GM19193 (cell line): ENCODE data around the gene DESI2.

Source experiments
- POLR2A ChIP-seq: IDR thresholded peaks from 4 replicates; pipeline ENCODE4 v1.6.1; 2011; ENCODE audit not compliant: insufficient read depth, insufficient read length; ENCODE audit errors: extremely low read depth

Gene DESI2

DNA sequence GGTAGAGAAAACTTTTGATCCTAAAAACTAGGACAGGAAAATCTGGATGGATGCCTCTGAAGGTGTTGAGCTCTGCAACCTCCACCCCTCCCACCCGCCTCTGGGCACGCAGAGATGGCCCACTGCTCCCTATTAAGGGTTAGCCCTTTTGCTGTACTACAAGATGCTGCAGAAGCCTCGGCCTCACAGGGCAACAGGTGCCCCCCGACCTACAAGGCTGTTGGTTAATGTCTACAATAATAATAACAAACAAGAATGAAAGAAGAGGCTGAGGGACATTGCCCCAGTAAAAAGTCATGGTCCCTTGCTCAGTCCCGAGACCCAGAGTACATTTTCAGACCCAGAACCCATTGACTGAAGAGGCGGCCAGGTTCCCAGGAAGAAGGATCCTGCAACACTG is 7.5 kb upstream of the DESI2 start:
- no peak for TF ChIP-seq POLR2A

GRCh38 chr1:244645890-244646289 is 7.0 kb upstream of the DESI2 start:
- no peak for TF ChIP-seq POLR2A

DNA sequence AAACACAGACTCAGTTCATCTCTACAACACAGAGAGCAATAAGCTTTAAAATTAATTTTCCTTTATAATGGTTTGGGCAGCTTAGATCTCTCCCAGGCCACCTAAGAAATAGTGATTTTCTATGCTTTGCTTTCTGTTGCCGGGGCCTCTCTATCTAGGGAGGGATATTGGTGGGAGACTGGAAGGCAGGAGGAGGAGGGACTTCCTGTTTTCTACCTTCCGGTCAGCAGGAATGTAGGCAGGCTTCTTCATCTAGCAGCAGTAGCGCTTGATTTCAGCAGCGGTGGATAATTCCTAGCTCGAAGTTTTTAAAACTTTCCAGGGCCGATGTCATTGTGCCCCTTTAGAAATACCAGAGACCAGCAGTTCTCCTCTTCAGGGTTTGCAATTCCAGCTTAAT is 5.1 kb upstream of the DESI2 start:
- no peak for TF ChIP-seq POLR2A

- TF ChIP-seq POLR2A = no peak
These were observed 837 bp upstream of the DESI2 start for GRCh38 chr1:244651956-244652622.

GRCh38 chr1:244653439-244654107 is 647 bp downstream of the DESI2 start:
- no peak for TF ChIP-seq POLR2A

- TF ChIP-seq POLR2A = no peak
These were observed 1.4 kb downstream of the DESI2 start for GRCh38 chr1:244654108-244655038.

DNA sequence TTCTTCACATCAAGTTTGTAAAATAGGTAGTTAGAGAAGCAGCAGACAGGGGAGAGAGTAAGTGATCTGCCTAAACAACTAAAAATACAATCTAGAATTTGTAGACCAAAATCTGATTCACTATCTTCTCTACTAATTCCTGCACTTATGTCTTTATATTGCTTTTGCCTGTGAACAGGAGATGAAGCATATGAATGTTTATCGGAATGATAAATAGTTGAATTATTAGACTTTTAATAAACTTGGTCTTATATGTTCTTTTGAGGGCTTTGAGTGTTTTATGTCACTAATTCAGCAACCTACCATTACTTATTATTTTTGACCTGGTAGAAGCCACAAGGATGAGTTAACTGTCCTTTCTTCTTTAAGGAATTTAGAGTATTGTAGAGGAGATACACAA is 2.3 kb downstream of the DESI2 start:
- no peak for TF ChIP-seq POLR2A

GRCh38 chr1:244657421-244657820 is 4.5 kb downstream of the DESI2 start:
- TF ChIP-seq POLR2A = no peak

- no peak for TF ChIP-seq POLR2A
These were observed 6.8 kb downstream of the DESI2 start for GRCh38 chr1:244659694-244660093.

- TF ChIP-seq POLR2A = no peak
These were observed 7.7 kb downstream of the DESI2 start for GRCh38 chr1:244660595-244660994.

- TF ChIP-seq POLR2A = no peak
These were observed 9.7 kb downstream of the DESI2 start for GRCh38 chr1:244662599-244662998.

- no peak for TF ChIP-seq POLR2A
These were observed 11.4 kb downstream of the DESI2 start for GRCh38 chr1:244664353-244664752.

- TF ChIP-seq POLR2A = no peak
These were observed 12.9 kb downstream of the DESI2 start for GRCh38 chr1:244665771-244666217.

GRCh38 chr1:244667797-244668196 is 14.9 kb downstream of the DESI2 start:
- TF ChIP-seq POLR2A = no peak

DNA sequence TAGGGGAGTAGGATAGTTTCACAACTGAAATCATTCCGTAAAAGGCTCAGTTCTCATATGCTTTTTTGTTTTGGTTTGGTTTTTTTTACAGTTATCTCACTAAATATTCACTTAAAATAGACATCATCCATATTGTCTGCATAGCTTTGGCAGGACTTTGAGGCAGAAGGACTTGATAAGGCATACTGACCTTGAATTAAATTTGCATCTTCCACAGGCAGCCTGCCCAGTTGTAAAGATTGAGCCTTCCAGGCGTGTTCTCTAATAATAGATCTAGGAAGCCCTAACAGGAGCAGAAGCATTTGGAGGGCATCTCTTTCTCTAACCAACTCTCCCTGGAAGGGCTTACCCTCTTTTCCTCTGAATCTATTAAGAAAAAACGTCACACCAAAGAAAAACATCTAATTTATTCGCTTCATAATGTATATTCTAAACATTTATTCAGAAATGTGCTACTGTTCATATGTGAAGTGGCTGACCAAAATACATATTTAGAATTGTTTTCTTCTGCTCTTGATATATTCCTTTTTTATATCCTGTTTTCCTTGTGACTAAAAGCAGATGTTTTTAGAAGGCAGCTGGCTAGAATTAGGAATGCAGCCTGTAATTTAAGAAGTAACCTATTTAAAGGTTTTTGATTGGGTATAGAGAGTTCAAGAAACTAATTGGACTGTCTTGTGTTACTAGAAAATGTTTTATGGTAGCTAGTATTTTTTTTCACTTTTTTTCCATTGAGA is 20.2 kb downstream of the DESI2 start:
- TF ChIP-seq POLR2A = no peak

DNA sequence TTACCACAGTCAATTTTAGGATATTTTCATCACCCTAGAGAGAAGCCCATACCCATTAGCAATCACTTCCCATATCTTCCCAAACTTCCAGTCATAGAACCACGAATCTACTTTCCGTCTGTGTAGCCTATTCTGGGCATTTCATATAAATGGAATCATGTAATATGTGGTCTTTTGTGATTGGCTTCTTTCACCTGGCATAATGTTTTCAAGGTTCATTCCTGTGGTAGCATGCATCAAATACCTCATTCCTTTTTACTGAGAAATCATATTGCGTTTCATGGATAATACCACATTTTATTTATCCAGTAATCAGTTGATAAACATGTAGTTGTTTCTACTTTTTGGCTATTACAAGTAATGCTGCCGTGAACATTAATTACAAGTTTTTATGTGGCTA is 21.5 kb downstream of the DESI2 start:
- TF ChIP-seq POLR2A = no peak

GRCh38 chr1:244675167-244675566 is 22.2 kb downstream of the DESI2 start:
- no peak for TF ChIP-seq POLR2A
